Cardiac fibroblast (primary cell): ENCODE results near the gene FAT2.
"Not testable (repeated sequence)": the region's sequence is repeated elsewhere in the genome, so short reads cannot be mapped to it uniquely, and the experiment has no call there.

Experiments
- DNase-seq, 2 donors: peaks; one replicate each; pipeline versions ENCODE4 v3.0.0 to v3.0.0-alpha.2; 2010; ENCODE audit warnings: low read depth in 2 of 2
- H3K4me3 ChIP-seq, 2 donors: replicated peaks in 1 of 2; 1 replicate in 1 of 2; 2 replicates in 1 of 2; pipeline ENCODE4 v1.5.1; 2011; ENCODE audit warnings: low read depth in 2 of 2, low read length in 2 of 2, mild to moderate bottlenecking in 2 of 2, moderate library complexity in 1 of 2
- CTCF ChIP-seq: IDR thresholded peaks from one replicate; pipeline ENCODE4 v1.5.1; 2011; ENCODE audit warnings: low read depth, mild to moderate bottlenecking, low read length, inconsistent platforms

Gene FAT2

GRCh38 chr5:151596828-151597539 lies 5.9 kb upstream of the FAT2 start:
- DNase-seq: peak in 1 of 2 donors; percentile 11
- no peak overlapping the region for H3K4me3 ChIP-seq
- no peak for TF ChIP-seq CTCF

DNA sequence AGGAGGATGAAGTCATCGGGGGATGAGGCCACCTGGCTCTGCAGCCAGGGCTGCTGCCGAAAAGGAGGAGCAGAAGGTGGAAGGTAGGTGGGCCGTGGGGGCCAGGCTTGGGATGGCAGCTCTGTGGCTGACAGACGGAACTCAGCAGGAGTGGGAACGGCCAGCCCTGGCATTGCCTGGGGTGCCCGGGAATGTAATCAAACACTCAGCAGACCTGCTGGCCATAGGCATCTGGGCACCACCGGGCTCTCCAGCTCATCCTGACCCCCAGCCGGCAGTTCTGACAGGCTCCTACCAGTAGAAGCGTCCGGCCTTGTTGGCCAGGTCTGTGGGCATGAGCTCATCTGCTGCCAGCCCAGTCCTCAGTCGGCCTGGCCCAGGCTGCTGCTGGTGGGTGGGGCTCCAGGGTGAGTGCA lies 4.3 kb upstream of the FAT2 start:
- DNase-seq: no peak
- TF ChIP-seq CTCF: no peak
- H3K4me3 ChIP-seq: no peak overlapping the region

DNA sequence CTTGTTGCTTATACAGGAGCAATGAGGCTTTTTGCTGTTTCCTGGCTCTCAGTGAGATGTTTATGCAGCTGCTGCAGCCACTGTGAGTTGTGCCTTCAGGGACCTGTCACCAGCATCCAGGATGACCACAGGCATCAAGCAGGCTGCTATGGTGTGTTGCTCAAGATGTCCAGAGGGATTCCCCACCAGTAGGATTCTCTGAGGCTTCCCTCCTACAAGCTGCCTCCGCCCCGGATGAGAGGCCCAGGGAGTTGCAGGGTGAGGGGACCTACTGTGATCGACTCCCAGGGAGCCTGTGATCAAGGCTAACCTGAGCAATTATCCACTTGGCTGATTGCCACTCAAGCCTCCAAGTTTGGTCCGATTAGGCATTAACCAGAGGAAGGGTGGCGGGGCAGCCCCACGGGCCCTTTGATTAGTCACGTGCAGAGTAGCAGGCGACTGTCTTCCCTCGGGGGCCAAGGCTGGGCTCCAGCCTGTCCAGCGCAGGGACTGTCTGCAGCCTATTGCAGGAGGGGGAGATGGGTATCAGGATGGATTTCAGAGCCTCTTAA lies 1.8 kb upstream of the FAT2 start:
- DNase-seq: peak in 1 of 2 donors; percentile 31
- no peak overlapping the region for H3K4me3 ChIP-seq
- no peak for TF ChIP-seq CTCF

DNA sequence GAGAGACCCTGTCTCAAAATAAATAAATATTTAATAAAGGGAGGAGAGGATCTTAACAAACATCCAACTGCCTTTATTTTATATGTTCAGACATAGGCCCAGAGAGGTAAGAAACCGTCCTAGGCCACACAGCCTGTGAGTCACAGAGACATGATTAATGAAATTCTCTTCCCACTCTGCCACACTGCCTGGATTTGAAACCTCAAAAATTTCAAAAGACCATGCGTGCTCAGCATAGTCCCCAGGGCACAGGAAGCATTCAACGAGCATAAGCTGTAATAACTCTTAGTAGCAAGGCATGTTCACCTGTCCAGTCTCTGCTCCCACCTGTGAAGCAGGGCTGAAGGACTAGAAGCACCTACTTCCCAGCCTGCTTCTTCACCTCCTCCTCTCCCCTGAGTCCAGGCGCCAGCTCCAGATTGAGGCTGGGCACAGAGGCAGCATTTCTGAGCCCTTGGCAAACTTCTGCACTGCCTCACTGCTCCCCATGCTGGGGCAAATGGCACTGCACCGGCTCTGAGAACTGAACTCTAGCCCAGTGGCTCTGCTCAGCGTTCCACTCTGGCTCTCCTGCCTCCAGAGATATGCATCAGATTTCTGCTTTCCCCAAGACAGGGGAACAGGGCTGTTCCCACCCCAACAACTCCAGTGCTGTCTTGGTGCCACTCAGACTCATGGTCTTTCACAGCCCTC lies 1.1 kb downstream of the FAT2 start:
- DNase-seq: peak in 1 of 2 donors; percentile 29
- no peak overlapping the region for H3K4me3 ChIP-seq

GRCh38 chr5:151587796-151588555 lies 3.2 kb downstream of the FAT2 start:
- TF ChIP-seq CTCF: no peak
- H3K4me3 ChIP-seq: no peak overlapping the region
- no peak for DNase-seq

More for the DNA sequence above, 1.1 kb downstream of the FAT2 start:
- no peak for TF ChIP-seq CTCF

DNA sequence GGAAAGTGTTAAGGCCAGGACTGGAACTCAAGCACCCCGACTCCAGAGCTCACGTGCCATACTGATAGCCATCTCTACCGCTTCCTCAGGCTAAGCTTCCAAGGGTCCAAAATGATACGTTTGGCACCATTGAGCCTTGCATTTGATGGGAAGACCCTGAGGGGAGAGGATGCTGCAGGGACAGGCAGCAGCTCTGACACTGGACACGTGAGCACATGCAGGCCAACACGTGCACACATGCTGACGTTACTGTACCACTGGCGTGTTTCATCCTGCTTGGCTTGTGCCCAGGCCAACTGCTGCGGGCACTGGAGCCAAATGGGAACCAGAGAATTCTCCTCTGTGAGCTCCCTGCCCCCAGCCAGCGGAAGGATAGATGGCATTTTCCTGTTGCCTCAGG lies 5.2 kb downstream of the FAT2 start:
- TF ChIP-seq CTCF: no peak
- H3K4me3 ChIP-seq: no peak overlapping the region
- no peak for DNase-seq

GRCh38 chr5:151585344-151585743 lies 5.8 kb downstream of the FAT2 start:
- not testable (repeated sequence) for DNase-seq, H3K4me3 ChIP-seq
